ENCODE results near the gene MPO. TPM values are rescaled to one million over a fixed set of nuclear protein-coding genes. Genes with fewer than 3 reads are reported as not detected.

Gene MPO
- polyA plus RNA-seq, 1 experiment = not detected

GRCh38 chr17:58268774-58269556, 11.8 kb downstream of the MPO start:
- no peak for DNase-seq (ENCODE audit: low read depth)
- ChIA-PET CTCF (no interaction called here), POLR2A (no interaction called here)

GRCh38 chr17:58268326-58268725, 12.4 kb downstream of the MPO start:
- no peak for TF ChIP-seq CTCF (IDR thresholded peaks at IDR 0.05; ENCODE audit: insufficient read depth, low read depth, low read length)
- ChIA-PET POLR2A (no interaction called here), CTCF (interaction anchor here (0.8 kb wide), 1 partner anchor 18 kb away, joined by 3 read pairs; no protein-coding TSS in a partner anchor)
- peaks cover 1% of the 10 kb centered on the region; the same call in 1 of the 2 replicates for H3K27me3 ChIP-seq (ENCODE audit: control insufficient read depth, insufficient read depth, low read length)
- no peak overlapping the region for H3K4me3 ChIP-seq (ENCODE audit: low read depth, low read length)
- H3K36me3 ChIP-seq (ENCODE audit: control insufficient read depth, insufficient read depth, low read length) = no peaks in the 10 kb centered on the region
- no peak for DNase-seq (ENCODE audit: low read depth)

More at GRCh38 chr17:58268774-58269556, 11.8 kb downstream of the MPO start:
- no peak for TF ChIP-seq CTCF (IDR thresholded peaks at IDR 0.05; ENCODE audit: insufficient read depth, low read depth, low read length)
- Histone ChIP-seq H3K27me3 (ENCODE audit: control insufficient read depth, insufficient read depth, low read length) (peaks cover 1% of the 10 kb centered on the region; the same call in 1 of the 2 replicates), H3K36me3 (ENCODE audit: control insufficient read depth, insufficient read depth, low read length) (no peaks in the 10 kb centered on the region), H3K4me3 (ENCODE audit: low read depth, low read length) (no peak overlapping the region)

GRCh38 chr17:58267347-58268324, 13.1 kb downstream of the MPO start:
- H3K4me3 ChIP-seq (ENCODE audit: low read depth, low read length) = no peak overlapping the region
- TF ChIP-seq CTCF (IDR thresholded peaks at IDR 0.05; ENCODE audit: insufficient read depth, low read depth, low read length) = no peak
- H3K36me3 ChIP-seq (ENCODE audit: control insufficient read depth, insufficient read depth, low read length) = no peaks in the 10 kb centered on the region
- peaks cover 1% of the 10 kb centered on the region; the same call in 1 of the 2 replicates for H3K27me3 ChIP-seq (ENCODE audit: control insufficient read depth, insufficient read depth, low read length)
- POLR2A ChIA-PET = no interaction called here
- no peak for DNase-seq (ENCODE audit: low read depth)
- CTCF ChIA-PET = interaction anchor here (0.8 kb wide), 1 partner anchor 18 kb away, joined by 3 read pairs; no protein-coding TSS in a partner anchor

GRCh38 chr17:58265902-58266875, 14.5 kb downstream of the MPO start:
- POLR2A ChIA-PET = interaction anchor here (0.6 kb wide), 1 partner anchor 1409 kb away, joined by 14 read pairs; no protein-coding TSS in a partner anchor
- peaks cover 1% of the 10 kb centered on the region; the same call in 1 of the 2 replicates for H3K27me3 ChIP-seq (ENCODE audit: control insufficient read depth, insufficient read depth, low read length)

More at GRCh38 chr17:58265902-58266875, 14.5 kb downstream of the MPO start:
- TF ChIP-seq CTCF (IDR thresholded peaks at IDR 0.05; ENCODE audit: insufficient read depth, low read depth, low read length) = no peak
- no peak for DNase-seq (ENCODE audit: low read depth)
- H3K36me3 ChIP-seq (ENCODE audit: control insufficient read depth, insufficient read depth, low read length) = no peaks in the 10 kb centered on the region
- CTCF ChIA-PET = interaction anchor here (1.1 kb wide), 1 partner anchor 9 kb away, joined by 4 read pairs; no protein-coding TSS in a partner anchor
- no peak overlapping the region for H3K4me3 ChIP-seq (ENCODE audit: low read depth, low read length)
